Measurements from ENCODE around the gene IPO4. TPM values are rescaled to one million over a fixed set of nuclear protein-coding genes. Genes with fewer than 3 reads are reported as not detected.
"Not testable (repeated sequence)": the region's sequence is repeated elsewhere in the genome, so short reads cannot be mapped to it uniquely, and the experiment has no call there.

IPO4 gene
- total and polyA plus RNA-seq, 2 of the 8 experiments (the other 6 are each of a cell fraction or from before 2014, with no cell fraction given) = 55.5 to 108 TPM

DNA sequence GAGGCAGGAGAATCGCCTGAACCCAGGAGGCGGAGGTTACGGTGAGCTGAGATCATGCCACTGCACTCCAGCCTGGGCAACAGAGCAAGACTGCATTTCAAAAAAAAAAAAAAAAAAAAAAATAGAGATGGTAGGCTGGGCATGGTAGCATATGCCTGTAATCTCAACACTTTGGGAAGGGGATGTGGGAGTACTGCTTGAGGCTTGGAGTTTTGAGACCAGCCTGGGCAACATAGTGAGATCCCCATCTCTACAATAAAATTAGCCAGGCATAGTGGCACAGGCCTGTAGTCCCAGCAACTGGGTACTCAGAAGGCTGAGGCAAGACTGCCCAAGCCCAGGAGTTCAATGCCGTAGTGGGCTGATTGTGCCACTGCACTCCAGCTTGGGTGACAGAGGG lies 34.4 kb upstream of the IPO4 start:
- POLR2A ChIA-PET (ENCODE audit: partially characterized antibody) = interaction anchor here (0.7 to 2.0 kb wide), 3 partner anchors 10 to 45 kb away, joined by 3 to 7 read pairs (median 3); partner anchors contain the start of genes GMPR2 and NEDD8
- H3K36me3 ChIP-seq (ENCODE audit: control insufficient read depth in 2 of 4, insufficient read depth in 4 of 4, low read length in 3 of 4); H2AK5ac ChIP-seq (ENCODE audit: low read depth, low read length); H3K9ac ChIP-seq (replicated peaks in 1 of 4; ENCODE audit: extremely low read depth in 1 of 4, low read depth in 3 of 4, low read length in 3 of 4); H3K23ac ChIP-seq (ENCODE audit: insufficient read length); H3K23me2 ChIP-seq (ENCODE audit: low read depth, low read length); H3K27ac ChIP-seq (ENCODE audit: low read depth, low read length); H4K5ac ChIP-seq (ENCODE audit: insufficient read length, low read depth, low read length); H2BK12ac ChIP-seq (ENCODE audit: low read depth, low read length); H3K4me3 ChIP-seq (ENCODE audit: extremely low read depth in 1 of 4, insufficient read depth in 2 of 4, low read depth in 3 of 4, low read length in 4 of 4); H2BK15ac ChIP-seq (ENCODE audit: low read length); H3K4me2 ChIP-seq (ENCODE audit: insufficient read depth in 1 of 2, low read depth in 2 of 2, low read length in 2 of 2); H3K9me3 ChIP-seq (ENCODE audit: insufficient read depth in 2 of 2, low read depth in 1 of 2, low read length in 1 of 2); H3K4me1 ChIP-seq (replicated peaks in 1 of 4; ENCODE audit: control insufficient read depth in 3 of 4, insufficient read depth in 4 of 4, low read length in 3 of 4); H4K20me1 ChIP-seq (replicated peaks in 1 of 2; ENCODE audit: control insufficient read depth in 1 of 2, insufficient read depth in 2 of 2, low read length in 2 of 2); H3K79me1 ChIP-seq (ENCODE audit: low read depth, low read length); H3K4ac ChIP-seq (replicated peaks; ENCODE audit: insufficient read length, low read depth, low read length); H3K27me3 ChIP-seq (replicated peaks in 1 of 4; ENCODE audit: control insufficient read depth in 3 of 4, extremely low read depth in 1 of 4, insufficient read depth in 3 of 4, low read length in 3 of 4); H2BK120ac ChIP-seq (replicated peaks; ENCODE audit: low read depth, low read length); H3K18ac ChIP-seq (ENCODE audit: extremely low read depth, low read length); DNase-seq (ENCODE audit: low read depth in 1 of 2, low spot score in 2 of 2); H2BK5ac ChIP-seq (ENCODE audit: low read depth, low read length); H3K56ac ChIP-seq (replicated peaks; ENCODE audit: insufficient read length, low read depth, low read length); H2BK20ac ChIP-seq (ENCODE audit: low read length); H3K14ac ChIP-seq (ENCODE audit: insufficient read length); H4K8ac ChIP-seq (ENCODE audit: extremely low read depth, insufficient read depth, low read length); H2AFZ ChIP-seq (ENCODE audit: low read length); FAIRE-seq; H4K91ac ChIP-seq (replicated peaks; ENCODE audit: insufficient read length, low read length): not testable (repeated sequence)
- CTCF ChIA-PET (ENCODE audit: partially characterized antibody) = interaction anchor here (1.0 to 5.0 kb wide), 2 partner anchors 16 to 74 kb away, joined by 3 to 16 read pairs; no protein-coding TSS in a partner anchor
- 85% methylated on average over 4 of the region's 4 CpGs; no CpG with 5 or more reads in 1 of the 2 experiments for WGBS, 2 experiments (ENCODE audit: extremely low coverage in 1 of 2, insufficient coverage in 1 of 2, insufficient read length in 1 of 2, insufficient replicate concordance in 2 of 2, low coverage in 1 of 2, low lambda C conversion rate in 2 of 2, missing lambda C conversion rate in 1 of 2)
- peaks cover 0 to 62% of the 10 kb centered on the region in 2 experiments; a peak in 2 of 4 replicates for H3K79me2 ChIP-seq (ENCODE audit: control insufficient read depth in 1 of 2, insufficient read depth in 2 of 2, low read length in 2 of 2)

Data from H1 (cell line).